ENCODE data around the gene FIGNL1. TPM values are rescaled to one million over a fixed set of nuclear protein-coding genes. Genes with fewer than 3 reads are reported as not detected.

The FIGNL1 gene
- total RNA-seq, 1 experiment from 2014 or later, result 25.7 TPM

GRCh38 chr7:50413561-50413960, 36.6 kb downstream of the FIGNL1 start:
- H3K79me2 ChIP-seq (ENCODE audit: low read depth), result no peaks in the 10 kb centered on the region
- POLR2A ChIA-PET (ENCODE audit: unreplicated experiment), result no interaction called here

DNA sequence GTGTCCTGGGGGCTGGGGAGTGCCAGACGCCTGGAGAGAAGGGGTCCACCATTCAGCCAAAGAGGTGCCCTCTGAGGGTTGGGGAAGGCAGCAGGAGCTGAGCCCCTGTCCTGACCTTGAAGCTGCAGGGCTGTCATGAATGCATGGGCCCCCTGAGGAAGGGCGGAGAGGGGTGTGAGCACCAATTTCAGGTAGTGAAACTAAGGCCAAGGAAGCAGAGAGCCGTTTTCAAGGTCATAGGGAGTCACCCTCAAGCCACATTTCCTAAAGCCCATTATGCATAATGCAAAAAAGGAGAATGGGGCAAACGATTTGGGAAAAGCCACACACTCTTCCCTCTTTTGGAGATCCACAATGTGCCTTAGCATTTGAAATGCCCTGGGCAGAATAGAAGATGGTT, 37.2 kb downstream of the FIGNL1 start:
- CTCF ChIA-PET, result no interaction called here
- BruUV-seq (replicated peaks), result no TSS peak
- intact Hi-C loops (cut with micrococcal nuclease; ENCODE audit: unreplicated experiment), result no loop called here
- POLR2A ChIA-PET (ENCODE audit: unreplicated experiment), result no interaction called here
- Histone ChIP-seq H3K4me1 (replicated peaks; ENCODE audit: insufficient read depth) (no peaks in the 10 kb centered on the region), H3K9me2 (ENCODE audit: insufficient read depth) (no peaks in the 10 kb centered on the region), H4K20me1 (ENCODE audit: insufficient read depth) (no peaks in the 10 kb centered on the region; the same call in 1 of the 2 replicates), H3K27me3 (ENCODE audit: insufficient read depth, low read depth) (peaks cover 65% of the 10 kb centered on the region), H2AFZ (no peak overlapping the region), H3K36me3 (ENCODE audit: low read depth) (no peaks in the 10 kb centered on the region), H3K79me2 (ENCODE audit: low read depth) (no peaks in the 10 kb centered on the region), H3K4me2 (no peak overlapping the region), H3K27ac (no peak overlapping the region), H3F3A (ENCODE audit: insufficient read depth, low read depth) (no peaks in the 10 kb centered on the region), H3K9me3 (ENCODE audit: insufficient read depth, low read depth) (no peaks in the 10 kb centered on the region), H3K4me3 (no peak overlapping the region)
- TF ChIP-seq EZH2 (IDR thresholded peaks at IDR 0.05; ENCODE audit: low read depth) (no peak), CTCF (conservative IDR thresholded peaks at IDR 0.05) (no peak)
- DNase-seq, result no peak

More at GRCh38 chr7:50413561-50413960, 36.6 kb downstream of the FIGNL1 start:
- DNase-seq, result no peak
- Histone ChIP-seq H3F3A (ENCODE audit: insufficient read depth, low read depth) (no peaks in the 10 kb centered on the region), H3K27me3 (ENCODE audit: insufficient read depth, low read depth) (peaks cover 59% of the 10 kb centered on the region), H4K20me1 (ENCODE audit: insufficient read depth) (no peaks in the 10 kb centered on the region; the same call in 1 of the 2 replicates), H3K4me2 (no peak overlapping the region), H2AFZ (no peak overlapping the region), H3K9me3 (ENCODE audit: insufficient read depth, low read depth) (no peaks in the 10 kb centered on the region), H3K4me3 (no peak overlapping the region), H3K9me2 (ENCODE audit: insufficient read depth) (no peaks in the 10 kb centered on the region), H3K27ac (no peak overlapping the region), H3K36me3 (ENCODE audit: low read depth) (no peaks in the 10 kb centered on the region), H3K4me1 (replicated peaks; ENCODE audit: insufficient read depth) (no peaks in the 10 kb centered on the region)
- CTCF ChIA-PET, result no interaction called here
- TF ChIP-seq EZH2 (IDR thresholded peaks at IDR 0.05; ENCODE audit: low read depth) (no peak), CTCF (conservative IDR thresholded peaks at IDR 0.05) (no peak)
- intact Hi-C loops (cut with micrococcal nuclease; ENCODE audit: unreplicated experiment), result no loop called here
- BruUV-seq (replicated peaks), result no TSS peak

GRCh38 chr7:50411332-50411731, 38.8 kb downstream of the FIGNL1 start:
- Histone ChIP-seq H3K27me3 (ENCODE audit: insufficient read depth, low read depth) (peaks cover 74% of the 10 kb centered on the region), H3K36me3 (ENCODE audit: low read depth) (no peaks in the 10 kb centered on the region), H3K9me2 (ENCODE audit: insufficient read depth) (no peaks in the 10 kb centered on the region), H3F3A (ENCODE audit: insufficient read depth, low read depth) (no peaks in the 10 kb centered on the region), H4K20me1 (ENCODE audit: insufficient read depth) (no peaks in the 10 kb centered on the region; the same call in 1 of the 2 replicates), H3K9me3 (ENCODE audit: insufficient read depth, low read depth) (no peaks in the 10 kb centered on the region), H2AFZ (no peak overlapping the region), H3K4me1 (replicated peaks; ENCODE audit: insufficient read depth) (no peaks in the 10 kb centered on the region), H3K4me3 (no peak overlapping the region), H3K79me2 (ENCODE audit: low read depth) (no peaks in the 10 kb centered on the region), H3K27ac (no peak overlapping the region), H3K4me2 (no peak overlapping the region)
- TF ChIP-seq EZH2 (IDR thresholded peaks at IDR 0.05; ENCODE audit: low read depth), result no peak
- no peak for TF ChIP-seq CTCF (conservative IDR thresholded peaks at IDR 0.05)
- CTCF ChIA-PET, result no interaction called here
- intact Hi-C loops (cut with micrococcal nuclease; ENCODE audit: unreplicated experiment), result no loop called here
- no TSS peak for BruUV-seq (replicated peaks)
- DNase-seq, result no peak
- POLR2A ChIA-PET (ENCODE audit: unreplicated experiment), result no interaction called here

Measured in PC-9 (cell line).